DMS114 treated with DMSO at 0.1 percent for 48 hours (cell line): Measurements from ENCODE around the gene OR2B6.

Source experiments
- DNase-seq: peaks from one replicate; lab custom pipeline; 2025; ENCODE audit not compliant: unreplicated experiment; lab: John Stamatoyannopoulos, UW

OR2B6 gene

DNA sequence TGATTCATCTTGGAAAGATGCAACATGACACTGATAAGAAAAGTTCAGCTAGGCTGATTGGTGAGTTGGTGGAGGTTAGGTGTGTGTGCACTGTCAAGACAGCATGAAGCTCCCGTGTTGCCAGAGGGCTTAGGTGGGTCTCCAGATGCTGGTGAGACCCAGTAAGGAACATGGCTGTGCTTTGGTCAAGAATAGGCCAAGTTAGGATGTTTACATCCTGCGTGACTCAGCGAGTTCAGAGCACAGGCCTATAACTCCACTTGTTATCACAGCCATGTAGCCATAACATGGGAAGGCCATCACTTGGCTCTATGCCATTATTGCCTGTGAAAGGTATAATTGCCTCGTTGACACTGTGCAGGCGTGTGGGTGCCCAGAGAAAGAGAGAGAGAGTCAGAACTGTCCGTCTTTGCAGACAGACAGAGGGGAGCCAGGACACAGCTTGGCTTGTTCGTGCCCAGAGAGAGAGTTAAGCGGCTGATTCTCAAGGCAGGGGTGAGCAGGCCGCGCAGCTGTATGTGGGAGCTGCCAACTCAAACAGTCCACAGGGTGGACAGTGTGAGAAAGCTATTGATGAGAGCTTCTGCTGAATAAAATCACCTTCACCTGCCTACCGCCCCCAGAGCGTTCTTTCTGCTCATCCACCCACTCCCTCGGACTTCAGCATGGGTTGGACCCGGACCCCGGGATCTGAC, 43.5 kb downstream of the OR2B6 start:
- no peak for DNase-seq

DNA sequence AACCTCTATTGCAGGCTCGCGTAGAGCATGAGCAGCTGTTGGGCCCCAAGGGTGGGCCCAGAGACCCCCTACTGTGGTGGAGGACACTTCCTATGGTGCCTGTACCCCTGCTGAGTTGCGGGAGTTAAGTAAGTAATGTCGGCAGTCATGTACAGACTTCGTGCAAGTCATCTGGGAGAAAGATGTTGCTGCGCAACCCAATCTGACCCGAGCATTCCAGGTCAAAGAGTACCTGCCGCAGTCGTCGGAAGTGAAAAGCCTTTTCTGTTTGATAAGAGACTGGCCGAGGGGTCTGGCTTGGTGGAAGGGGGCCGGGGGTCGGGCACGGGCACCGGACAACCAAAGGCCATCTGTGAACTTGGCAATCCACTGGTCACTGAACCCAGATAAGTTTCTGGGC, 44.3 kb downstream of the OR2B6 start:
- DNase-seq: no peak

DNA sequence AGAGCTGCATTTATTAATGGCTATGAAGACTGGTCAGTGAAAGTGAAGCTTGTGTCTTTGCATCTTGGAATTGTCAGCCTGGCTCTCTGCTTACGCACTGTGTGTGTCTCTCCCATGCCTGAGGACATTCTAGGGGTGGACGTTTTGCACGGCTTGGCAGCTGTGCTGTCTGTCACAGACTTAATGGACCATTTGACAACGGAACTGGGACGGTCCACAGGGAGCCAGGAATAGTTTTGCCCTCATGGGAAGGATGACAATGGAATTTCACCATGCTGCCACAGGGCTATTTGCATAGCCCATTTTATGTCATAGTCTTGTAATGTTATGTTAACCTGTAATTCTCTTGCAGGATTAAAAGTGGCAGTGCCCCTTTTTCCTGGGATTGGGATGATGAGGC, 44.7 kb downstream of the OR2B6 start:
- no peak for DNase-seq

DNA sequence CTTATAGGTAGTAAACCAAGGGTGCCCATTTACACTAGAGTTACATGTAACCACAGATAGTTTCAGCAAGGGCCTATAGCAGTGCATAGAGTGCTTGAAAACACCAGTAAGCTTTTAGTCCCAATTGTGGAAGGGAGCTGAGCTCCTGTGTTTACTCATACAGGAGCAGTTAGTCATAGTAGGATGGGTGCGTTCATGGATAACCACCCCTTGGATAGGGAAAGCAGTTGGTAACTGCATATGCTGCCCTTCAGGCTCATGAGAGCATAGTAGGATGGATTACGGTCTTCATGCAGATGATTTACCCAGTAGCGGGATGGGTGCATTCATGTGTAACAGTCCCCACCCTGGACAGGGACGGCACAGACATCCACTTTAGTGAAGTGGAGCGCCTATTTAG, 45.1 kb downstream of the OR2B6 start:
- DNase-seq: no peak

DNA sequence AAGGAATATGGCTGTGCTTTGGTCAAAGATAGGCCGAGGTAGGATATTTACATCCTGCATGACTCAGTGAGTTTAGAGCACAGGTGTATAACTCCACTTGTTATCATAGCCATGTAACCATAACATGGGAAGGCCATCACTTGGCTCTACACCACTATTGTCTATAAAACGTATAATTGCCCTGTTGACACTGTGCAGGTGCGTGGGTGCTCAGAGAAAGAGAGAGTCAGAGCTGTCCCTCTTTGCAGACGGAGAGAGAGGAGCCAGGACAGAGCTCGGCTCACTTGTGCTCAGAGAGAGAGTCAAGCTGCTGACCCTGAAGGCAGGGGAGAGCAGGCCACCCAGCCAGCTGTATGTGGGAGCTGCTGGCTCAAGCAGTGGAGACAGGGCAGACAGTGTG, 46.0 kb downstream of the OR2B6 start:
- DNase-seq: no peak

DNA sequence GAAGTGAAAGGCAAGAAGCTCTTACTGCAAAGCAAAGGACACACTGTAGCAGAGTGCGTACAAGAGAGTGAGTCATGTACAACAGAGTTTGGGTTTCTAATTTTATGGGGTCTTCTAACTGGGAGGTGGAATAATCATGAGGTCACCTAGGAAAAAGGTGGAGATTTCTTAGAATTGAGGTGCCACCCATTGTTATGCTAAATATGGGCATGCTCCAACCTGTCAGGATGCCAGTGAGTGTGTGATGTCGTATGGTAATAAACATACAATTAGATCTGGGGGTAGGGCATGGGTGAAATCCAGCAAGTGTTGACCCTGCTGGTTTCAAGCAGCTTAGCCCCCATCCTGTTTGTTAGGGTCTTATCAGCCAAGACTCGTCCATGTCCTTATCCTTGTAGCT, 46.6 kb downstream of the OR2B6 start:
- no peak for DNase-seq

DNA sequence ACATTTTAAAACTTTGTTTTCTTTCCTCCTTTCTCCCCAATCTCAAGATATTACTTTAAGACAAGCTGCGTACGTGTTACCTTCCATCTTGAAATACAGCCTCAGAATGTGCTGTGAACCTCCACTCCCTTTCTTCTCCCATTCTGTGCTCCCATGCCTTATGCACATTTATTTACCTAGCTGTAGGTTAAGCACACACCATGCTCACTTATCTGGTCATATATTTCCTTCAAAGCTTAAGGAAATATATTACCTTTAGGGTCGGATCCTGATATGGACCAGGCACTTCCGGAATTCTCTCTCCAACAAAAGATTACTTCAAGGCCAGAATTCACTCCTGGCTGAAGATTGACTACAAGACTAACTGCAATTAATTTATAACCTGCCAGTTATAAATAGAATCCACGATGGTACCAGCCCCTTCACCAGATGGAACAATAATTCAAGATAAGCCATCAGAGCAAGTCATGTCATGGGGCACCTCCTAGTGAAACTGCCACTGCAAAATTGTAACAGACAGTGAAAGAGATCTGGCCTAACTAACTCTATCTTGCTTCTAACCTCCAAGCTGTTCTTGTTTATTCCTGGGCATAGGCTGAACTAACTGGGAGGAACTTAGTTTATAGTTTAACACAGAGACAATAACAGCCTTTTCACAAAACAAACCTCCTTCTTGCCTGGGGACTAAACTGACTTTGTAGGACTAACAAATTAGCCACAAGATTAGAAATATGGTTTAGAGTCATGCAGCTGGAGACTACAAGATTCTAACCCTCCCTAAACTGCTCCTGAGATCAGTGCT, 47.5 kb downstream of the OR2B6 start:
- DNase-seq: no peak

DNA sequence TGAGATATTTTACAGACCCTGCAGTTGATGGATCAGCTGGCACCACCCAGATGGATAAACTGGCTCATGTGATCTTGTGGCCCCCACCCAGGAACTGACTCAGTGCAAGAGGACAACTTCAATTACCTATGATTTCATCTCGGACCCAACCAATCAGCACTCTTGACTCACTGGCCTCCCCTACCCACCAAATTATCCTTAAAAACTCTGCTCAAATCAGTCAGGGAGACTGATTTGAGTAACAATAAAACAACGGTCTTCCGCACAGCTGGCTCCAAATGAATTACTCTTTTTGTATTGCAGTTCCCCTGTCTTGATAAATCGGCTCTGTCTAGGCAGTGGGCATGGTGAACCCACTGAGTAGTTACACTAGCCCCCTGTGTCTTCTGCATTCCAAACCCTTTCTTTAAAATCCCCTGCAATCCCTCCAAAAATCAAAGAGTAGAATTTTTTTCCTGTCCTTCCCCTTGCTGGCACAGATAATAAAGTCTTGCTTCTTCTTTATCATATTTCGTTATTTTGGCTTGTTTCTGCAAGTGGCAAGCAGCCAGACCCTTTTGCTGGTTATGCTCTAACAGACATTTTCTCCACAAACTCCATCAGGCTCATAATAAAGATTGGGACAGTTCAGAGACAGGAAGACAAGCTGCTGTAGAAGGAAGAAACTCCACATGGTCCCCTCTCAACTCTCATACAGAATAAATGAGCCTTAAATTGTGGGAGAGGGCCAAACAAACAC, 48.3 kb downstream of the OR2B6 start:
- no peak for DNase-seq

DNA sequence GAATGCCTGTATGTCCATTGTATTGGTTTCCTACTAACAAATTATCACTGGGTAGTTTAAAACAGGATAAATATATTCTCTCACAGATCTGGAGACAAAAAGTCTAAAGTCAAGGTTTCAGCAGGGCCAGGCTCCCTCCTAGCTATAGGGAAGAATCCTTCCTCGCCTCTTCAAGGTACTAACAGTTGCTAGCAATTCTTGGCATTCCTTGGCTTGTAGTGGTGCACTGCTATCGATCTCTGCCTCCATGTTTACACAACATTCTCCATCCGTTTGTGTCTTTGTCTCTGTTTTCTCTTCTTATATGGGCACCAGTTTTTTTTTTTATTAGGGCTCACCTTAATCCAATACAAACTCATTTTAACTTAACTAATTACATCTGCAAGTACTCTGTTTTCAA, 48.9 kb downstream of the OR2B6 start:
- DNase-seq: no peak
